ENCODE data around the gene UBTD2.

- TF ChIP-seq, protein P1, sequence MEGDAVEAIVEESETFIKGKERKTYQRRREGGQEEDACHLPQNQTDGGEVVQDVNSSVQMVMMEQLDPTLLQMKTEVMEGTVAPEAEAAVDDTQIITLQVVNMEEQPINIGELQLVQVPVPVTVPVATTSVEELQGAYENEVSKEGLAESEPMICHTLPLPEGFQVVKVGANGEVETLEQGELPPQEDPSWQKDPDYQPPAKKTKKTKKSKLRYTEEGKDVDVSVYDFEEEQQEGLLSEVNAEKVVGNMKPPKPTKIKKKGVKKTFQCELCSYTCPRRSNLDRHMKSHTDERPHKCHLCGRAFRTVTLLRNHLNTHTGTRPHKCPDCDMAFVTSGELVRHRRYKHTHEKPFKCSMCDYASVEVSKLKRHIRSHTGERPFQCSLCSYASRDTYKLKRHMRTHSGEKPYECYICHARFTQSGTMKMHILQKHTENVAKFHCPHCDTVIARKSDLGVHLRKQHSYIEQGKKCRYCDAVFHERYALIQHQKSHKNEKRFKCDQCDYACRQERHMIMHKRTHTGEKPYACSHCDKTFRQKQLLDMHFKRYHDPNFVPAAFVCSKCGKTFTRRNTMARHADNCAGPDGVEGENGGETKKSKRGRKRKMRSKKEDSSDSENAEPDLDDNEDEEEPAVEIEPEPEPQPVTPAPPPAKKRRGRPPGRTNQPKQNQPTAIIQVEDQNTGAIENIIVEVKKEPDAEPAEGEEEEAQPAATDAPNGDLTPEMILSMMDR (IDR thresholded peaks at IDR 0.05) = no peak
- TF ChIP-seq ZFX (IDR thresholded peaks at IDR 0.05; ENCODE audit: borderline replicate concordance) = no peak
Observed at GRCh38 chr5:172303162-172303561, 19.6 kb upstream of the UBTD2 start.
